Duodenal mucosa (tissue), 2 donors: Measurements from ENCODE around the gene ZNF892.
"Not testable (repeated sequence)": the region's sequence is repeated elsewhere in the genome, so short reads cannot be mapped to it uniquely, and the experiment has no call there.

Experiments used
- H3K27ac ChIP-seq: one replicate; pipeline ENCODE4 v1.7.0; 2013; ENCODE audit warnings: low read depth, low read length
- H3K27me3 ChIP-seq, 2 donors: one replicate each; pipeline ENCODE4 v1.7.0; 2013; ENCODE audit warnings: low read length in 2 of 2, control low read depth in 1 of 2; ENCODE audit not compliant: insufficient read depth in 2 of 2, control insufficient read depth in 1 of 2
- H3K36me3 ChIP-seq, 2 donors: one replicate each; pipeline ENCODE4 v1.7.0; 2013; ENCODE audit warnings: low read length in 2 of 2, control low read depth in 1 of 2; ENCODE audit not compliant: insufficient read depth in 2 of 2, control insufficient read depth in 1 of 2
- H3K4me1 ChIP-seq, 2 donors: one replicate each; pipeline ENCODE4 v1.7.0; 2013; ENCODE audit warnings: low read length in 2 of 2, control low read depth in 1 of 2; ENCODE audit not compliant: insufficient read depth in 2 of 2, control insufficient read depth in 1 of 2
- H3K4me3 ChIP-seq, 2 donors: one replicate each; pipeline ENCODE4 v1.7.0; 2013; ENCODE audit warnings: low read length in 2 of 2, low read depth in 1 of 2
- H3K9ac ChIP-seq, 2 donors: one replicate each; pipeline ENCODE4 v1.7.0; 2013; ENCODE audit warnings: low read length in 2 of 2, low read depth in 1 of 2
- H3K9me3 ChIP-seq, 2 donors: one replicate each; pipeline ENCODE4 v1.7.0; 2013; ENCODE audit warnings: low read length in 2 of 2, control low read depth in 1 of 2; ENCODE audit not compliant: control insufficient read depth in 1 of 2

ZNF892 gene

GRCh38 chr2:95174031-95174542 lies 33.2 kb upstream of the ZNF892 start:
- Histone ChIP-seq H3K9me3 (no peaks in the 10 kb centered on the region), H3K27me3 (no peaks in the 10 kb centered on the region), H3K9ac (no peak overlapping the region), H3K4me1 (no peaks in the 10 kb centered on the region), H3K27ac (no peak overlapping the region), H3K4me3 (no peak overlapping the region), H3K36me3 (peaks cover 4 to 20% of the 10 kb centered on the region in 2 donors)

GRCh38 chr2:95179451-95179850 lies 27.9 kb upstream of the ZNF892 start:
- Histone ChIP-seq H3K4me3 (no peak overlapping the region), H3K9me3 (peaks cover 0 to 12% of the 10 kb centered on the region in 2 donors), H3K4me1 (no peaks in the 10 kb centered on the region), H3K9ac (no peak overlapping the region), H3K27ac (no peak overlapping the region), H3K27me3 (no peaks in the 10 kb centered on the region), H3K36me3 (peaks cover 23 to 52% of the 10 kb centered on the region in 2 donors)

- Histone ChIP-seq H3K4me1 (no peaks in the 10 kb centered on the region), H3K27ac (no peak overlapping the region), H3K27me3 (no peaks in the 10 kb centered on the region), H3K36me3 (peaks cover 23 to 48% of the 10 kb centered on the region in 2 donors), H3K9ac (no peak overlapping the region), H3K4me3 (no peak overlapping the region), H3K9me3 (peaks cover 0 to 12% of the 10 kb centered on the region in 2 donors)
Observed at GRCh38 chr2:95181774-95182173, 25.5 kb upstream of the ZNF892 start.

DNA sequence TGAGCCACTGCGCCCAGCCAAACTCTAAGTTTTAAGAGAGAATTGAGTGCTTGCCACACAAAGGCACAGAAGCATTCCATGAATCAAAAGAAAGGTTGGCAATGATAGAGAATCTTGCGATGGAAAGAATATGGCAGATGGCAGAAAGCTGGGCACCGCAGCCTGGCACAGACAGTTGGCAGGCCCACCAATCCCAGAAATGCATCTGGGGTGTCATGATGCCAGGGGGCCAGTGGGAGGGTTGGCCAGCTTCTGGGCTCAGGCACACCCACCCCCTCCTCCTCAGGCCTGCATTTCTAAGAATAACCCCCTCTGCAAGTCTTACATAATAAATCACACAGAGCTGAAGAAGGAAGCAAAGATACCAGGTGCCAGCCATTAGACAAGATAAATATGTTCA lies 22.1 kb upstream of the ZNF892 start:
- Histone ChIP-seq H3K9ac (no peak overlapping the region), H3K4me3 (no peak overlapping the region), H3K27ac (no peak overlapping the region)

DNA sequence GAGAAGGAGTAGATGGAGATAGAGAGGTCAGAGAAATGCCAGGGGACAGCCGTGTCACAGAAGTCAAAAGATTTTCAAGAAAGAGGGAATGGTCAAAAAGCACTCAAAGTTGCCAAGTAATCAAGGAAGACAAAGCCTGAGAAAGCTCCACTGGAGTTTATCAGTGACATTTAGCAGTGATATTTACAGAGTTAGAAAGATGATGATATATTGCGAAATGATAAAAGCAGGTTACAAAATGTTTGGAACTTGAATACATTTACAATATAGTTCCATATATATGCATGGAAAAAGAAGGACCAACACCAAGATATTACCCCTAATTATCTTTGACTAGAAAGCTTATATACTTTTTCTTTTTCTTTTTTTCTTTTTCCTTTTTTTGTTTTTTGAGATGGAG lies 21.3 kb upstream of the ZNF892 start:
- H3K36me3 ChIP-seq = peaks cover 12 to 17% of the 10 kb centered on the region in 2 donors
- peaks cover 0 to 8% of the 10 kb centered on the region in 2 donors for H3K9me3 ChIP-seq
- no peaks in the 10 kb centered on the region for H3K4me1 ChIP-seq

More for the DNA sequence above, 22.1 kb upstream of the ZNF892 start:
- Histone ChIP-seq H3K36me3 (peaks cover 17 to 25% of the 10 kb centered on the region in 2 donors), H3K4me1 (no peaks in the 10 kb centered on the region), H3K9me3 (peaks cover 0 to 12% of the 10 kb centered on the region in 2 donors), H3K27me3 (no peaks in the 10 kb centered on the region)

DNA sequence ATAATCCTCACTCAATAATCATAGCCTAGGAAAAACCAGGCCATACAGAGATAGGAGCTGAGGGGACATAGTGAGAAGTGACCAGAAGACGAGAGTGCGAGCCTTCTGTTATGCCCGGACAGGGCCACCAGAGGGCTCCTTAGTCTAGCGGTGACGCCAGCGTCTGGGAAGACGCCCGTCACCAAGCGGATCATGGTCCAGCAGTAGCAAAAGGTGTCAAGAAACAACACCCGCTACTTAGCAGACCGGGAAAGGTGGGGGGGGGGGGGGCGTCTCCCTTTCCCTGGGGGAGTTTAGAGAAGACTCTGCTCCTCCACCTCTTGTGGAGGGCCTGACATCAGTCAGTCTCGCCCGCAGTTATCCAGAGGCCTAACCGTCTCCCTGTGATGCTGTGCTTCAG lies 14.4 kb upstream of the ZNF892 start:
- not testable (repeated sequence) for H3K4me3 ChIP-seq, H3K27ac ChIP-seq, H3K9me3 ChIP-seq, H3K9ac ChIP-seq, H3K4me1 ChIP-seq, H3K36me3 ChIP-seq, H3K27me3 ChIP-seq

More for the DNA sequence above, 21.3 kb upstream of the ZNF892 start:
- no peak overlapping the region for H3K27ac ChIP-seq
- H3K27me3 ChIP-seq = no peaks in the 10 kb centered on the region
- H3K9ac ChIP-seq = no peak overlapping the region
- no peak overlapping the region for H3K4me3 ChIP-seq

DNA sequence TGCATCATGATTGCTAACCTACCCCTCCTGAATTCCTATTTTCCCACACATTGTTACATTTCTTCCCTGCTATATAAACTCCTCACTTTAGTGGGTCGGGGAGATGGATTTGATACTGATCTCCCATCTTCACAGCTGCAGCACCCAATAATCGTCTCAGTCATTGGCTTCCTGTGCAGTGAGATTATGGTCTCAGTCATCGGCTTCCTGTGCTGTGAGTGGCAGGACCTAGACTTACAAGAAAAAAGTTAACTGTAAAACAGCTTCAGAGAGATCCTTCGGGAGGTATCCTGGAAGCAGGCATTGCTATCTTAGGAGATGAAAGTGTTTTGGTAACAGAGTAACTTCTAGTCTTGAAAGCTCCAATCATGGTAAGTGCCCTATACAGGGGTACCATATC lies 3.4 kb upstream of the ZNF892 start:
- H3K9me3 ChIP-seq = no peaks in the 10 kb centered on the region
- H3K27ac ChIP-seq = no peak overlapping the region
- no peaks in the 10 kb centered on the region for H3K27me3 ChIP-seq
- H3K4me1 ChIP-seq = peaks cover 4% of the 10 kb centered on the region in 2 donors
- H3K9ac ChIP-seq = no peak overlapping the region
- H3K4me3 ChIP-seq = no peak overlapping the region
- no peaks in the 10 kb centered on the region for H3K36me3 ChIP-seq

DNA sequence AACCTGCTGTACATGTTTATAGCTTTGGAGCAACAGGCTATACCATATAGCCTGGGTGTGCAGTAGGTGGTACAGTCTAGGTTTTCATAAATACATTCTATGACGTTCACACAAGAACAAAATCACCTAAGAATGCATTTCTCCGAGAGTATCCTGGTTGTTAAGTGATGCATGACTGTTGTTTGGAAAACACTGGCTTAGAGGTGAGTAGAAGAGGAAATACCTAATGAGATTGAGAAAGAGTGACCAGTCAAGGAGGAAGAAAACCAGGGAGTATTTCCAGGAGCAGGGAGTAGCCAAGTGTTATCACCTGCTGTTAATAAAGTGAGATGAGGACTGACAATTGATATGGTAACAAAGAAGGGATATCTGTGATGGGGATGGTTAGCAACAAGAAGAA lies 2.9 kb upstream of the ZNF892 start:
- Histone ChIP-seq H3K9me3 (peaks cover 0 to 2% of the 10 kb centered on the region in 2 donors), H3K27ac (no peak overlapping the region)

DNA sequence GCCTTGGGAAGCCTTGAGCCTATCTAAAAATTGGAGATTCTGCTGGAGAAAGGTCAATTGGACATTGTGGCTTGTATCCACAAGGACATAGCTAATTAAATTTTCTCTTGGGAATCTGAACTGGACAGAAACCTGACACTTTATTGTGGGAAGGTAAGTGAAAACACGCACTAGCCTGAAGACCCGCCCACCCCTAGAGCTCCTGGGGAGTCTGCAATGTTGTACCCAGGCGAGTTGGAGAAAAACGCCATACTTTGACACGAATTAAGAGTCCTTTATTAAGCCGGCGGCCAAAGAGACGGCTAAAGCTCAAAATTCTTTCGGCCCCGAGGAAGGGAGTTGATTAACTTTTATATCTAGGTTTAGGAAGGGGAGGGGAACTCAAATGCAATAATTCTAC lies 1.2 kb upstream of the ZNF892 start:
- Histone ChIP-seq H3K27ac (no peak overlapping the region), H3K9me3 (peaks cover 5 to 8% of the 10 kb centered on the region in 2 donors), H3K27me3 (no peaks in the 10 kb centered on the region), H3K9ac (no peak overlapping the region), H3K4me3 (no peak overlapping the region), H3K4me1 (peaks cover 4% of the 10 kb centered on the region in 2 donors), H3K36me3 (peaks cover 3% of the 10 kb centered on the region in 2 donors)

More for the DNA sequence above, 2.9 kb upstream of the ZNF892 start:
- H3K9ac ChIP-seq = no peak overlapping the region
- no peaks in the 10 kb centered on the region for H3K27me3 ChIP-seq
- no peak overlapping the region for H3K4me3 ChIP-seq
- peaks cover 4% of the 10 kb centered on the region in 2 donors for H3K4me1 ChIP-seq
- no peaks in the 10 kb centered on the region for H3K36me3 ChIP-seq

DNA sequence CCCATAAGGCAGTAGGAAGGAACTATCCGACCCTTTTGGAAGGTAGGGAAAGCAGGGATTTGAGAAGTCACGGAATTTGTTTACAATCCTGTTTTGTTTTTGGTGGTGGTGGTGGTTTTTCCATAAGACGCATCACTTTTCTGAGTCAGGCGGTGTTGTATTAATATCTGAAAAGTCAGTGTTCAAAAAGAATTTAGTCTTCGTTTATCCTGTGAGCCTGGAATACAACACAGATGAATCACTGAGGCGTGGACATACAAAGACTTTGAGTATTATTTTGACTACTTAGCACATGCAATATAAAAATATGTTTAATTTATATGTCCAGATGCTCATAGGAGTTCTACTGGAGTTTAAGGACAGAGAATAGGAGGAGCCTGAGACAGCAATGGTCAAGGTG lies 785 bp downstream of the ZNF892 start:
- peaks cover 21 to 23% of the 10 kb centered on the region in 2 donors for H3K9me3 ChIP-seq
- no peak overlapping the region for H3K27ac ChIP-seq
- H3K4me3 ChIP-seq = peak overlapping the region; percentile 65 to 86
- H3K36me3 ChIP-seq = peaks cover 17 to 22% of the 10 kb centered on the region in 2 donors
- H3K4me1 ChIP-seq = peaks cover 4% of the 10 kb centered on the region in 2 donors
- peak overlapping the region; percentile 46 to 73 for H3K9ac ChIP-seq
- no peaks in the 10 kb centered on the region for H3K27me3 ChIP-seq
